Left renal cortex interstitium (tissue), 4 donors: ENCODE measurements around the gene NCKAP5L. TPM values are rescaled to one million over a fixed set of nuclear protein-coding genes. Genes with fewer than 3 reads are reported as not detected.
"Not testable (repeated sequence)": the region's sequence is repeated elsewhere in the genome, so short reads cannot be mapped to it uniquely, and the experiment has no call there.

ENCODE experiments used
- DNase-seq, 4 donors: peaks; one replicate each; pipeline ENCODE4 v3.0.0-alpha.2; 2013; ENCODE audit warnings: low read depth in 4 of 4, low spot score in 2 of 4, missing footprints in 1 of 4
- polyA plus RNA-seq, 4 donors: library from polyadenylated mRNA; unstranded; fragments of 120-200 nt; gene quantifications; one replicate each; pipeline ENCODE4 v1.2.1, GENCODE V29; 2013; ENCODE audit not compliant: insufficient read length in 4 of 4

NCKAP5L gene
- polyA plus RNA-seq, 4 donors = 13.4 to 27.1 (median 21.8) TPM

DNA sequence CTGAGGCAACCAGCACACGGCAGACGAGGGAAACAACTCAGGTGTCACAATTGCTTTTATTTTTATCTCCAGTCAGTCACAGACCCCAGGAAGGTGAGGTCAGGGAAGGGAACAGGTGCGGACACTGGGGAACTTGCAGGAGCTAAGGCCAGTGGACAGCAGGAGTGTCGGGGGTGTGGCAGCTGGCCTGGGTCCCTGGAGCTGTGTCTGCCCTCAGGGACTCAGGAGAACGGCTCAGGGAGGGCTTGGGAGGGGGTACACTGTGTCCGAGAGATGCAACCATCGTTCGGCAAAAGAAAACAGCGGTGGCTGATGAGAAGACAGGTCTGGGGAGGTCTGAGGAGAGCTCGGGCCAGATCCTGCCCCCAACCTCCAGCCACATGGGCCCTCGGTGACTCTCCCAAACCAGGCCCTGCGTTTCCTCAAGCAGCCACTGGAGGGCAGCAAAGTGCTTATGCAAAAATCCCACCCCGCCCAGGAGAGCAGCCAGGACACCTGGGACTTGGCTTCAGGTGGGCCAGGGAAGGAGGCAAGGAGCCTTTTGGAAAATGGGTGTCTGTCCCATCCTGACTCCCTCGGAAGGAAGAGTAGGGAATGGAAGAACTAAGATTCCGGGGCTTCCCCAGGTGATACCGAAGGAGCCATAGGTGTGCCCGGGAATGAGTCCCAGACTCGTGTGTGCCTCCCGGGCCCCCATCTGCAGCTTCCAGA is 38.8 kb upstream of the NCKAP5L start:
- peak in 2 of 4 donors; percentile 47 to 66 for DNase-seq

DNA sequence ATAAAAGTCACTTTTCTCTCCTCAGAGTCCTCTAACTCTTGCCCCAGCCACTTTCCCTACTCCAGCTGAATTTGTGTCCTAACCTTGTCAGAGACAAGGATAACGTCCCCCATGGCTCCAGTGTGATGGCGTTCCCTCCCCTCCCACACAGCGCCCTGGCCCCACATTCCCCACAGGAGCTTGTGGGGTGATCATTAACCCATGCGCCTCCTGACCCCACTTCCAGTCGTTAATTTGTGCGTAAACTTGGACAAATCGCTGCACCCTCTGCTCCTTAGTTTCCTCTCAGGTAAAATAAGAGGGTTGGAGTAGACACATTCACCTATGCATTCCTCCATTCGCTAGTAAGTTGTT is 37.5 kb upstream of the NCKAP5L start:
- DNase-seq = no peak

DNA sequence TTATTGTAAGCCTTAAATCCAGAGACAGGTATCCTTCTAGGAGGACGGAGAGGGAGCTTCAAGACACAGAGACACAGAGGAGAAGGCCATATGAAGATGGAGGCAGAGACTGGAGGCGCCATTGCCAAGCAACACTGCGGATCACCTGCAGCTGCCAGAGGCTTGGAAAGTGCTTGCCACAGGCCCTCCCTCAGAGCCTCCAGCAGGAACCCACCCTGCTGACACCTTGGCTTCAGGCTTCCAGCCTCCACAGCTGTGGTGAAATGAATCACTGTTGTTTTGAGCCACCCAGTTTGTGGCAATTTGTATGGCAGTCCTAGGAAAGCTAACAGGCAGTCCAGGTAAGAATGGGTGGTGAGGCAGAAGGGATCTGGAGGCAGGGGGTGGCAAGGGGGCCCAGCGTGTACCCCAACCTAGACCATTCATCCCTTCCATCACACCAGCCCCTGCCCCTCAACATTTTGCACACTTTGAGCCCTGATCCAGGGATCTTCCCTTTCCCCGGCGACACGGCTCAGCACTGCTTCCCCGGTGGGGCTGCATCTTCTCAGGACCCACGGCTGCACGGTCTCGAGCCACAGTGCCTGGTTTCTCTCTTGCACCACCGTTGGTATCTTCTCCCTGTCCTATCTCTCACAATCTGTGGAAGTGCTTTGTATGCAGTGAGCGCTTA is 37.0 kb upstream of the NCKAP5L start:
- DNase-seq = no peak

DNA sequence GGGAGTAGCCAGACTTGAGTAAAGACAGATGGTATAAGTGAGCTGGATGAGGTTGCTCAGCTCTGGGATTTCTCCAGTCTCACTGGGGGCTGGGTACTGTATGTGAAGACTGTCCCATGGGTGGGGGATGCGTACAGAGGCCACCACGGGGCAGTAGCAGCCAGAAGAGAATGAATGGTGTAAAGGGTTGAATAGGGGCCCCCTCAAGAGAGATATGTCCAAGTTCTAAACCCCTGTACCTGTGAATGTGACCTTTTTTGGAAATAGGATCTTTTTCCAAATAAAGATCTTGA is 36.5 kb upstream of the NCKAP5L start:
- DNase-seq = no peak

DNA sequence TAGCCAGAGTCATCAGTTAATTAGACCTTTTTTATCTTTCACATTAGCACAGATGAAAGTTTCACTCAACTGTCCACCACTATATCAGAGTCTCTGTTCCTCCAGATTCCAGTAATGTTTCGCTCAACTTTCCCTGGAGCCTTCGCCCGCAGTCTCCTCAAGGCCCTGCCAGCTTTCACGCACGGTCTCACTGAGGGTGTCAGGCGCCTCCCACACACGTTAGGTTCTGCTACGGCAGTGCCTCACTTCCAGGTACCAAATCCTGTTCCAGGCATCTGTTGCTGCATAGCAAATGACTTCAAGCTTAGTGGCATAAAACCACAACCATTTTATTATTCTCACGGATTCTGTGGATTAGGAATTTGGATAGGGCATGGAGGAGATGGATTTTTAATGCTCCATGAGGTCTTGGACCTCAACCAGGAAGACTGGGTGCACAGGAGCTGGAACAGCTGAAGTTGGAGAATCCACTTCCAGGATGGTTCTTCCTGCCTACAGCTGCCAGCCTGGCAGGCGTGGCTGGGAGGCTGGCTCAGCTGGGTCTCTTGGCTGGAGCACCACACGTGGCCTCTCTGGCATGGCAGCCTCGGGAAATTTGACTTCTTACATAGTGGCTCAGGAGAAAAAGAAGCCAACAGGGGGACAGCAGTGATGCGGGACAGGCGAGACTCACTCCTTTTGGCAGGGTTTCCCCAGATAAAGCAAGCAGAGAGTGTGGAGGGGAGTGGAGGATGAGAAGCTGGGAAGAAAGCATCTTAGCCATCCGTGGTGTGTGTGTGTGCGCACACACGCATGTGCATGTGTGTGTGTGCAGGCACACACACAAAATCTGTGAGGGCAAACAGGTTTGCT is 36.0 kb upstream of the NCKAP5L start:
- DNase-seq = no peak

DNA sequence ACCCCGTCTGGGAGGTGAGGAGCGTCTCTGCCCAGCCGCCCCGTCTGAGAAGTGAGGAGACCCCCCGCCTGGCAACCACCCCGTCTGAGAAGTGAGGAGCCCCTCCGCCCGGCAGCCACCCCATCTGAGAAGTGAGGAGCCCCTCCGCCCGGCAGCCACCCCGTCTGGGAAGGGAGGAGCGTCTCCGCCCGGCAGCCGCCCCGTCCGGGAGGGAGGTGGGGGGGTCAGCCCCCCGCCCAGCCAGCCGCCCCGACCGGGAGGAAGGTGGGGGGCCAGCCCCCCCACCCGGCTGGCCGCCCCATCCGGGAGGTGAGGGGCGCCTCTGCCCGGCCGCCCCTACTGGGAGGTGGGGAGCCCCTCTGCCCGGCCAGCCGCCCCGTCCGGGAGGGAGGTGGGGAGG is 32.7 kb upstream of the NCKAP5L start:
- not testable (repeated sequence) for DNase-seq

DNA sequence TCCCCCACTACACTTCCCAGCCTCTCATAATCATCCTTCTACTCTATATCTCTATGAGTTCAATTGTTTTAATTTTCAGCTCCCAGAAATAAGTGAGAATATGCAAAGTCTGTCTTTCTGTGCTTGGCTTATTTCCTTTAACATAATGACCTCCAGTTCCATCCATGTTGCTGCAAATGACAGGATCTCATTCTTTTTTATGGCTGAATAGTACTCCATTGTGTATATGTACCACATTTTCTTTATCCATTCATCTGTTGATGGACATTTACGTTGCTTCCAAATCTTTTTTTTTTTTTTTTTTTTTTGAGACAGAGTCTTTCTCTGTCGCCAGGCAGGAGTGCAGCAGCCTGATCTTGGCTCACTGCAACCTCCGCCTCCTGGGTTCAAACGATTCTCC is 27.7 kb upstream of the NCKAP5L start:
- DNase-seq = not testable (repeated sequence)

DNA sequence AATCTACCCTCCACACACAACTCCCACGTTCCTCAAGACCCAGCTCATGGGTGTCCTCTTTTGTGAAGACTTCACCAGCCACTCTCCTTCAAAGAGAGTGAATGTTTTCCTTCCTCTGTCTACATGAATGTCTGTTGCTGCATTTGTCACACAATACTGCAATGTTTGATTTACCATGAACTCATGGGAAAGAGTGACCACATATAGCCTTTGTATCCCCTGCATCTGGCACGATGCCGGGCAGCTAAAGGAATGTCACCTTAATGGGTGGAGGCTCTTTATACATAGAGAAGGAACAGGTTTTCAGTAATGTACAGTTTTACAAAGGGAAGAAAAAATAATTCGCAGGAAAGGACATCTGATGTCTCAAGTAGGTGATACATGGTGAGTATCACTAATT is 26.8 kb upstream of the NCKAP5L start:
- no peak for DNase-seq

DNA sequence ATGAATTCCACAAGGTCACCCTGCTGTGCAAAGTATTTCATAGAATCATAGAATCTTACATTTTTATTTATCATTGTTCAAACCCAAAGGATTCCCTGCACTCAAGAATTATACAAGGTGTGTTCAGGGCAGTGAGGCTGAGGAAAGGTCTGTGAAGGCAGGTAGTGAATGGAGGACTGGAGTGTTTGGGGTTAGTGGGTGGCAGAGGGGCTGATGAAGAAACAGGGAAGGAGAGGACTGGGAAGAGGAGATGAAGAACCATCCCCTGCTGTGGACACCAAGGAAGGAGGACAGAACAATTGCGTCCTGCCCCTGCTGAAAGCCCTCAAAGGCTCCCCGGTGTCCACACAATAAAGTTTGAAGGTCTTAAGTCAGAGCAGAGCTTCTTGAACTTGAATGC is 25.5 kb upstream of the NCKAP5L start:
- DNase-seq = no peak

DNA sequence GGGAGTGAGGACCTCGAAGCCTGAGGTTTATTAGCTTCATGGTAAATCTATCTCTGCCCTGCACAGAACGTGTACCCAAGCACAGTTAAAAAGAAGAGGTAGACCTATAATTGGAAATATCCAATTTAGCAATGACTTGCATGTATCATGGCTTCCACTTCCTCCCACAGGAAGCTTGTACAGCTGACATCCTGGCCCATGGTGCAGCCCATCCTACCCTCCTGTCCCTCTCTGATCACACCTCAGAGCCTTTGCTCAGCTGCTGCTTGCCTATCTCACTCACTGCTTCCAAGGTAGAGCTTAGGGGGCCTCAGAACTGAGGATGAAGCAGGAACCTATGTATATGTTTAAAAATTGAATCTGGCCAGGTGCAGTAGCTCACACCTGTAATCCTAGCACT is 18.9 kb upstream of the NCKAP5L start:
- no peak for DNase-seq

DNA sequence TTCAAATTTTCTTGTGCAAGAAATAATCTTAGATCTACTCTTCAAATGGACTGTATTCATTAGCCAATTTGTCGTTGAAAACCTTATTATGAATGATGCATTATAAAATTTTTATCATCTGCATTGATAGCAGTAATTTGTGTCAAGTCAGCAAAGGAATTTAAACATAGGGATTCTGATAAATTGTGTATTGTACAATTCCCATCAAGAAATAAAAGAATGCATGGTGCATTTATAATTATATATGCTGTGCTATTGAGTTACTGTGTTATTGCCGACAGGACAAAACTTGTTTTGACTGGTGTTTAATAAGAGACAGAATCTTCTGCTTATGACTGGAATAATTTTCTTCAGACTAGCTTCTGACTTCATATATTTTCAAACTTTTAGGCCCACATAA is 17.8 kb upstream of the NCKAP5L start:
- no peak for DNase-seq

DNA sequence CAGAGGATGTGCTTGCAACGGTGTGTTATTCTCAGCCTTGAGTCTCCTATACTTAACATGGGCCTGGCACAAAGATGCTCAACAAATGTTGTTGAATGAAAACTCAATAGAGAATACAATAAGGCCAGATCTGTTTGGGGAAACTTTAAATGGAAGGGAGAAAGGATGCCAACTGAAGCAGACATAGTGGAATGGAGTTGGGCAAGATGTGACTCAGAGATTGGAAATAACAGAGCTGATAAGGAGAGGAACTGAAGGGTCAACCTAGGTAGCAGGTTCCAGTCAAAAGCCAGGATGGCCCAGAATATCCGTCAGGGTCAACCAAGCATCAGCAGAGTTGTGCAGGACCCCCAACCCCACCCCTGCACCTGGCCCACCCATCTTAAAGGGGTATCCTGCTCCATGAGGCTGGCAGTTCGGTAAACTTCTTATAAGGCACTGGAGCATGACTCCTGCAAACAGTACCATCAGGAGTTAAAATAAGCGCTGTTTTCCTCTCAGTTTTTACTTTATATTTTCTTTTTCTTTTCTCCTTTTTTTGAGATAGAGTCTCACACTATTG is 15.7 kb upstream of the NCKAP5L start:
- no peak for DNase-seq

DNA sequence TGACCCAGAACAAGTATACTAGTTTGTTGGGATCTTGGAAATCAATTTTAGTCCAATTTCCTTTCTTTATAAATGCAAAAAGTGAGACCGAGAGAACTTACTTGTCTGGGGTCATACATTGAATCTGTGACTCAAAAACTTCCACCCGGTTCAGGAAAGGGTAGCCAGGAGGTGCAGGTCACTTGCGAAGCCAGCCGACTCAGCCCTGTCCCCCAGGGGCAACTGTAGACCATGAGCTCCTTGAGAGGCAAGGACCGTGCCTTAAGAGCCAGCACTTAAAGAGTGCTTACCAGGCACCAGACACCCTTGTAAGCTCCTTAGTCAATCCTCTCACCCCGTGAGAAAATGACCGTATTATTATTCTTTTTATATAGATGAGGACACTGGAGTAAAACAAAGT is 15.2 kb upstream of the NCKAP5L start:
- DNase-seq = no peak

DNA sequence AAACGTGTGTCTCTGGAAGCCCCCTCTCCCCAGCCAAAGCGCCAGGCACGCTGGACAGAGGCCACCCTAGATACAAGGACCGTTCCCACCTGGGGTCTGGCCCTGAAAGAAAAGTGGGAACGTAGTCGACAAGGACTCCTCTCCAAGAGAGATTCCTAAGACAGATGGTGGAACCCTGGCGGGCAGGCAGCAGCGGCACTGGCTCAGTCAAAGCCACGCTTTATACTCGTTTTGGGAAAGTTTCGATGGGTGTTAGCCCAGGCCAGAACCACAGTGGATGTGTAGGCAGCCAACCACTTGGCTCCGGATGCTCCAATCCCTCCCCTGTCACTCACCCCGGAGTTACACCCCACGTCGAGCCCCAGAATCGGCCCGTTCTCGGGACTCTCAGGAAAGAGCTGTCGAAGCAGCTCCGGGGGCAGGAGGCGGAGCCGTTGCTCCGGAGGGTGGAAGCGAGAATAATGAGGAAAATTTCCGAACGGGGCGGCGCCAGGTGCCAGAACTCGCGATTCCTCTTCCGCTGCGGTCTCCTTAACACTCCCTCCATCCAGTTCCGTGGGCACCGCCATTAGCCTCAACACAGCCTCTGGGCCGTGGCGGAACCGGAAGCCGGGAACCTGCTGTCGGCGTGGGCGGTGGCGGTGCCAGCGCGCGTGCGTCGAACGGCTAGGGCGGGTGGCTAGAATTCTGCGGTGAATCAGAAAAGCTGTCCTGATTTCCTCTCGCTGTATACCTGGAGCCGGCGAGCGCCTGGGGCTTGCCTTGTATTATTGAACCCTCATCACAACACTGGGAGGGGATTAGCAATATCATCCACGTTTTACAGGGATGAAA is 14.5 kb upstream of the NCKAP5L start, which contains the start of gene BCDIN3D:
BCDIN3D (minus strand) TSS at position 588 of the 834 bp plus-strand sequence; CDS start at position 569, 19 bp downstream.
- DNase-seq = peak; percentile 64 to 83 (median 80)

DNA sequence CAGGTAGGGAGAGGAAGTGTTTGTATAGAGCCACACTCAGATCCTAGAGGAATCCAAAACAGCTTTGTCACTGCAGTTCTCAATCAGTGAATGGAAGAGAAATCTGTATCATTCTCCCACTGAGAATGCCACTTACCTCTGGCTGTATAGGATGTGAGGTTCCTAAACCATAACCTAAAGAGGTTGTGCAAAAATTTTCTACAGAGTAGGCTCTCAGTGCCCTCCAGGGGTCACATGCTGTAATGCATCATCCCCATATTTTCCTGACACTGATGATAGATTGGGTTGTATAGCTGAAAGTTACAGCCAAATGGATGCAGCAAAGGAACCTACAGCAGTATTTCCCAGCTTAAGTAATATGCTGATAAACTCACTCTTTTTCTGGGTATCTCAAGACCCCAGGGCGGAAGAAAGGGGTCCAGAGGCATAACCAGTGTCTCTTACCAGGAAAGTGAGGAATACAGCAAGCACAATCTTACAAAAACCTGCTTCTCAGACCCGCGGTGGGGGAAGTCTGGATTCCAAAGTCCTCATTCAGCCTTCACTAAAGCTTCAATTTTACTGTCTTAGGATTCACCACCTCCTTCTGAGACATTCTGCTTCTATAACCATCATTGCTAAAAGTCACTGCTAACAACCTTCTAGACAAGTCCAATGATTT is 10.9 kb upstream of the NCKAP5L start:
- DNase-seq = no peak

DNA sequence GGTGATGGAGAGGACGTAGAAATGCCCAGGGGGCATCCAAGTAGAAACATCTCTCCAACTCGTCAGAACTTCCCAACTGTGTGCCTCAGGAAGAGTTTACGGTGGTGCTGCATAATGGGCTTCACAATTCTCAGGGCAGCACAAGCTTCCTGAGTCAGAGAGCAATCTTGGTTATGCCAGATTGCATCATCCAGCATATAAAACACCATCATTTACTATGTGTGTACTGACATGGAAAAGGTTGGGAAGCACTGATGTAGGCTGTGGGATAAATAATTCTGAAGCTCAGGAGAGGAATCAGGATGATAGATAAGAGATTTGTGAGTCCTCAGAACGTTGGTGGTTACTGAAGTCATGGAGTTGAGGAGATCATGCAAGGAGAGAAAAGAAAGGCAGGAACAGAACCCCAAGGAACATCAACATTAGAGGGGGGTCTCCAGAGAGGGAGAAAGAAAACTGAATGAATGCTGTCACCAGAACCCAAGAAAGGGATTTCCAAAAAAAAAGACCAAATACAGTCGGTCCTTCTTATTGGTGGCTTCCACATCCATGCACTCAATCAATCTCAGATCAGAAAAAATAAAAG is 4.7 kb upstream of the NCKAP5L start:
- no peak for DNase-seq

DNA sequence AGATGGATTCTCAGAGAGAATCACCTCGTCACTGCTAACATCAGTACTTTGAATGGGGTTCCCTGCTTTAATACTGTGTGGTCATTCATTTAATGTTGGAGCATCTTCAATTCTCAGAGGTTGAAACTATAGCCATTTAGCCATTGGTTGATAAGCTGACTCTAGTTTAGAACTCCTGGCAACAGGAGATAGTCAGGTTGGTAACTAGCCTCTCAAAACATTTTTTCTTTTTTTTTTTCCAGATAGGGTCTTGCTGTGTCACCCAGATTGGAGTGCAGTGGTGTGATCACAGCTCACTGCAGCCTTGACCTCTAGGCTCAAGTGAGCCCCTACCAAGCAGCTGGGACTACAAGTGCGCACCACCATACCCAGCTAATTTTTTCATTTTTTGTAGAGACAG is 3.5 kb upstream of the NCKAP5L start:
- DNase-seq = no peak

DNA sequence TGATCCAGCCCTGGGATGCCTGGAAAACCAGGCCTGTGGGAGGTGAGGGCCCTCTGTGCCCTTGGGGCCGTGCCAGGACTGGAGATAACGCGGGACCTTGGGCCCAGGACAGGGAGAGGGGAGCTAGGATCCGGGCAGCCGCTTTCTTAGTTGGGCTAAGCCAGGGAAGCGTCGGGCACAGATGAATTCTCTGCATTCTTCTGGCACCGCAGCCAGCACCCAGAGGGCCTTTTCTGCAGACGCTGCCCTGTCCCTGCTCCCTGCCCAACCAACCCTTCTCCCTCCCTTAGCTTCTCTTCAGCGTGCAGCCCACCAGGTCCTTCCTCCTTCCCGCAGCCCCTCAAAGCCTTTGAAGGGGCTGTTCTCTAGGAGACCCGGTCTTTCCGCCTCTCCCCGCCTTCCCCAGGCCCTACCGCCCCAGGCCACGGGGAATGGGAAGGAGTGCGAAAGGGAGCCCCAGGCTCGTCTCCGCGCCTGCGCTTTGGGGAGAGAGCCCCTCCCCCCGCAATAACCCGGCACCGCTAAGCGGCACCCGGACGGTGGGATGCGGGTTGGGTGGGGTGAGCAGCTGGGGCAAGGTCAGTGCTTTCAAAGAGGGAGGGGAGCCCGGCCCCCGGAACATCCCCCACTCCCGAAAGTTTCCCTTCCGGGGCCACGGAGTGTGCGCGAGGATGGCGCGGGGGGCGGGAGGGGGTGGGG is 663 bp downstream of the NCKAP5L start:
- DNase-seq = peak in 1 of 4 donors; percentile 63

DNA sequence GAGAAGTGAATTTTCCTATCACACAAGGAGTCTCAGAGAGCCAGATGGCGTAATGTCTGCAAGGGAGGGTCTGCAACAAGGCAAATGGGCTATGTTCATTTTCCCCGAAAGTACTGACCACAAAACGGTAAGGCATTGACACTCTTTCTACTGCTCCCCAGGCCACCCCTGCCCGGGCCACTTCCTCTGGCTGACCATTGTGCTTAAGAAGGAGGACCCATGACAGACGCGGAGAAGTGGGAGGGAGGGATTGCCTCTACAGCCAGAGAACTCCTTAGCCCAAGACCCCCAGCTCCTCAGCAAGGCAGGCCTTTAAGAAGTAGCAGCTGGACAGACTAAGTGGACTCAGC is 1.2 kb downstream of the NCKAP5L start:
- no peak for DNase-seq
